Prostate gland (tissue), 2 donors: ENCODE results near the gene RADIL.

Source experiments
- CTCF ChIP-seq, 4 experiments: fragments of 200-600 bp in 2 of 4; fragments of 450-650 bp in 2 of 4; sonication (generic) in 2 of 4; IDR thresholded peaks; 1 replicate in 3 of 4; 2 replicates in 1 of 4; pipeline ENCODE4 v1.5.1; 2016 to 2019; ENCODE audit warnings: antibody characterized with exemption in 4 of 4, mild to moderate bottlenecking in 2 of 4, moderate library complexity in 2 of 4
- POLR2A ChIP-seq: fragments of 450-650 bp; IDR thresholded peaks from one replicate; pipeline ENCODE4 v1.6.1; 2016; ENCODE audit warnings: antibody characterized with exemption, mild to moderate bottlenecking
- POLR2AphosphoS5 ChIP-seq: sonication (generic); formaldehyde crosslinking; IDR thresholded peaks from one replicate; pipeline ENCODE4 v1.6.1; 2017; ENCODE audit warnings: antibody characterized with exemption

GRCh38 chr7:4833691-4834600 lies 49.6 kb downstream of the RADIL start:
- TF ChIP-seq POLR2A (no peak), CTCF (IDR thresholded peaks at IDR 0.05) (no peak), POLR2AphosphoS5 (no peak)
